ENCODE data around the gene NRCAM.

GRCh38 chr7:108165723-108166122 is 290.5 kb downstream of the NRCAM start:
- no peak for TF ChIP-seq POLR2A (IDR thresholded peaks at IDR 0.05)
- no peak for TF ChIP-seq CTCF (IDR thresholded peaks at IDR 0.05)
- no peak for TF ChIP-seq POLR2AphosphoS5 (IDR thresholded peaks at IDR 0.05)

All from sigmoid colon (tissue), 4 donors.